Neural progenitor cell (in vitro differentiated cells): Measurements from ENCODE around the gene SNIP1. TPM values are rescaled to one million over a fixed set of nuclear protein-coding genes. Genes with fewer than 3 reads are reported as not detected.

Source experiments
- DNase-seq: peaks from one replicate; pipeline ENCODE4 v3.0.0-alpha.2; 2016; ENCODE audit warnings: low spot score
- H2AFZ ChIP-seq: fragments of 200-600 bp; sonication (generic); replicated peaks from 2 replicates; pipeline ENCODE4 v1.6.1; 2016; ENCODE audit warnings: antibody characterized with exemption
- H3F3A ChIP-seq: fragments of 200-600 bp; sonication (generic); 2 replicates; pipeline ENCODE4 v1.6.1; 2016; ENCODE audit warnings: antibody characterized with exemption, low read depth
- H3K27ac ChIP-seq: fragments of 200-600 bp; sonication (generic); 2 replicates; pipeline ENCODE4 v1.5.1; 2016; ENCODE audit warnings: mild to moderate bottlenecking
- H3K27me3 ChIP-seq: fragments of 200-600 bp; sonication (generic); 2 replicates; pipeline ENCODE4 v1.6.1; 2016; ENCODE audit warnings: mild to moderate bottlenecking, moderate library complexity
- H3K36me3 ChIP-seq: fragments of 200-600 bp; sonication (generic); 2 replicates; pipeline ENCODE4 v1.5.1; 2016
- H3K4me1 ChIP-seq: fragments of 200-600 bp; sonication (generic); 2 replicates; pipeline ENCODE4 v1.6.1; 2016; ENCODE audit warnings: mixed run types
- H3K4me2 ChIP-seq: fragments of 200-600 bp; sonication (generic); 2 replicates; pipeline ENCODE4 v1.6.1; 2016
- H3K4me3 ChIP-seq: fragments of 200-600 bp; sonication (generic); 2 replicates; pipeline ENCODE4 v1.5.1; 2016
- H3K79me2 ChIP-seq: fragments of 200-600 bp; sonication (generic); 2 replicates; pipeline ENCODE4 v1.6.1; 2016; ENCODE audit warnings: low read depth
- H3K9ac ChIP-seq: fragments of 200-600 bp; sonication (generic); 2 replicates; pipeline ENCODE4 v1.6.1; 2016
- H3K9me3 ChIP-seq: fragments of 200-600 bp; sonication (generic); 2 replicates; pipeline ENCODE4 v1.5.1; 2016; ENCODE audit warnings: low read depth
- H4K20me1 ChIP-seq: fragments of 200-600 bp; sonication (generic); 2 replicates; pipeline ENCODE4 v1.6.1; 2016; ENCODE audit warnings: low read depth
- H3K27ac Mint-ChIP-seq: 3 replicates; pipeline ENCODE4 v1.8.0; 2021; ENCODE audit warnings: mixed read lengths
- H3K27me3 Mint-ChIP-seq: 2 replicates; pipeline ENCODE4 v1.8.0; 2022; ENCODE audit warnings: low read depth, mild to moderate bottlenecking, inconsistent platforms, moderate library complexity, mixed read lengths; ENCODE audit not compliant: insufficient read depth
- H3K36me3 Mint-ChIP-seq: 3 replicates; pipeline ENCODE4 v1.8.0; 2021; ENCODE audit warnings: mixed read lengths
- H3K4me1 Mint-ChIP-seq: 3 replicates; pipeline ENCODE4 v1.8.0; 2021; ENCODE audit warnings: mixed read lengths
- H3K4me3 Mint-ChIP-seq: 3 replicates; pipeline ENCODE4 v1.8.0; 2021; ENCODE audit warnings: mild to moderate bottlenecking, moderate library complexity, mixed read lengths
- H3K9me3 Mint-ChIP-seq: 3 replicates; pipeline ENCODE4 v1.8.0; 2020; ENCODE audit warnings: mixed read lengths
- EZH2 ChIP-seq: fragments of 200-600 bp; sonication (generic); IDR thresholded peaks from 2 replicates; pipeline ENCODE4 v1.6.1; 2017; ENCODE audit warnings: antibody characterized with exemption, mild to moderate bottlenecking, moderate library complexity
- EZH2phosphoT487 ChIP-seq: fragments of 200-600 bp; sonication (generic); IDR thresholded peaks from 2 replicates; pipeline ENCODE4 v1.6.1; 2017; ENCODE audit warnings: antibody characterized with exemption
- total RNA-seq: library from RNA; depleted of rRNA; stranded (reverse); fragments of >200 nt; gene quantifications from 2 replicates; pipeline ENCODE4 v1.2.3, GENCODE V29; 2015; ENCODE audit warnings: low replicate concordance
- TF ChIP-seq, protein P1 (sequence below): fragments of 200-600 bp; sonication (generic); IDR thresholded peaks from 2 replicates; pipeline ENCODE4 v1.5.1; 2017; ENCODE audit warnings: antibody characterized with exemption, mild to moderate bottlenecking

SNIP1 gene
- total RNA-seq, 1 donor from 2014 or later: 15.4 TPM

DNA sequence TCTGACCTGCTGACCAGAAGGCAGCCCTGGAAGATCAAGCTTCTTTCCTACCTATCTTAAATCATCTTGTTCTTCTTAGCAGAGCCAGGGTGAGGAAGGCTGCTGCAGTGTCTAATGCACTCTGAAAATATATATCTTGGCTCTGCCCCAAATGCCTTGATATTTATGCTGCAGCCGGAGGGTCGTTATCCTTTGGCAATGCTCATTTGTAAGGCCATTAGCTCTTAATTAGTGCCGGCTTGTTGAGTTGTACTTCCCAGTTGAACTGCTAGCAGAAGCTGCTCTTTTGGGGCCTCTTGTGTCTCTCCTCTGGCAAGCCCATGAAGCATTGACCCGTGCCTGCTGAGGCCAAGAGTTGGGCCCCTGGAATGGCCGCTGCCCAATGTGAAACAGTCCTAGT lies 45.8 kb upstream of the SNIP1 start:
- peaks cover 7% of the 10 kb centered on the region for H4K20me1 ChIP-seq
- H3K27me3 Mint-ChIP-seq: peaks cover 18% of the 10 kb centered on the region
- no peak overlapping the region for H3K27ac ChIP-seq
- H3K4me1 ChIP-seq: peaks cover under 1% of the 10 kb centered on the region
- no peak for DNase-seq
- TF ChIP-seq, protein P1, sequence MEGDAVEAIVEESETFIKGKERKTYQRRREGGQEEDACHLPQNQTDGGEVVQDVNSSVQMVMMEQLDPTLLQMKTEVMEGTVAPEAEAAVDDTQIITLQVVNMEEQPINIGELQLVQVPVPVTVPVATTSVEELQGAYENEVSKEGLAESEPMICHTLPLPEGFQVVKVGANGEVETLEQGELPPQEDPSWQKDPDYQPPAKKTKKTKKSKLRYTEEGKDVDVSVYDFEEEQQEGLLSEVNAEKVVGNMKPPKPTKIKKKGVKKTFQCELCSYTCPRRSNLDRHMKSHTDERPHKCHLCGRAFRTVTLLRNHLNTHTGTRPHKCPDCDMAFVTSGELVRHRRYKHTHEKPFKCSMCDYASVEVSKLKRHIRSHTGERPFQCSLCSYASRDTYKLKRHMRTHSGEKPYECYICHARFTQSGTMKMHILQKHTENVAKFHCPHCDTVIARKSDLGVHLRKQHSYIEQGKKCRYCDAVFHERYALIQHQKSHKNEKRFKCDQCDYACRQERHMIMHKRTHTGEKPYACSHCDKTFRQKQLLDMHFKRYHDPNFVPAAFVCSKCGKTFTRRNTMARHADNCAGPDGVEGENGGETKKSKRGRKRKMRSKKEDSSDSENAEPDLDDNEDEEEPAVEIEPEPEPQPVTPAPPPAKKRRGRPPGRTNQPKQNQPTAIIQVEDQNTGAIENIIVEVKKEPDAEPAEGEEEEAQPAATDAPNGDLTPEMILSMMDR: no peak
- TF ChIP-seq EZH2phosphoT487 (no peak), EZH2 (no peak)
- no peak overlapping the region for H3K4me3 ChIP-seq
- H3K27me3 ChIP-seq: peaks cover 80% of the 10 kb centered on the region
- H3K36me3 Mint-ChIP-seq: no peaks in the 10 kb centered on the region
- no peaks in the 10 kb centered on the region for H3K36me3 ChIP-seq
- no peak overlapping the region for H3K4me3 Mint-ChIP-seq
- H2AFZ ChIP-seq: no peak overlapping the region
- no peak overlapping the region for H3K27ac Mint-ChIP-seq
- no peaks in the 10 kb centered on the region for H3K9me3 ChIP-seq
- no peak overlapping the region for H3K9ac ChIP-seq
- peaks cover 31% of the 10 kb centered on the region for H3K4me1 Mint-ChIP-seq
- H3K79me2 ChIP-seq: peaks cover 8% of the 10 kb centered on the region
- H3K9me3 Mint-ChIP-seq: no peaks in the 10 kb centered on the region
- no peaks in the 10 kb centered on the region for H3F3A ChIP-seq
- H3K4me2 ChIP-seq: no peak overlapping the region

DNA sequence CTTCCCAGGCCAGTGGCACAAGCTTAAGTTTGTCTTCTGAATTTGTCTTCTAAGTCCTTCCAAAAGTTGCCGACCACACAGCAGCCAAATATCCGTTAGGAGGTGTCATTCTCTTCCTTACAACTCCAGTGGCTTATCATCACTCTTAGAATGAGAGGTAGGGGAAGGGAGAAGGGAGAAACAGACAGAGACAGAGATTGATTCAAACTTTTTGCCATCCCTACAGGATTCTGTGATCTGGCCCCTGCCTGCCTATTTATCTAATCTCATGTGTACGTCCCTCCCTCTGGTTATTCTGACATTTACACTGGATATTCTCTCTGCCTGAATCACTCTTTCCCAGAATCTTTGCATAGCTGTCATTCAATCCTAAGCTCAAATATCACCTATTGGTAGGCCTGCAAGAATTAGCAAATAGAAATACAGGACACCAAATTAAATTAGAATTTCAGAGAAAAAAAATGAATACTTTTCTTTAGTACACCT lies 42.1 kb upstream of the SNIP1 start:
- no peaks in the 10 kb centered on the region for H3K9me3 Mint-ChIP-seq
- H3K4me1 Mint-ChIP-seq: peaks cover 28% of the 10 kb centered on the region
- no peak overlapping the region for H3K9ac ChIP-seq
- H4K20me1 ChIP-seq: peaks cover 36% of the 10 kb centered on the region
- TF ChIP-seq, protein P1: no peak
- TF ChIP-seq EZH2phosphoT487 (no peak), EZH2 (no peak)
- H3K4me2 ChIP-seq: peak overlapping the region; percentile 91
- H3K36me3 ChIP-seq: no peaks in the 10 kb centered on the region
- H3K27me3 ChIP-seq: peaks cover 52% of the 10 kb centered on the region
- H3K79me2 ChIP-seq: peaks cover 35% of the 10 kb centered on the region
- peak overlapping the region; percentile 70 for H2AFZ ChIP-seq
- H3K27me3 Mint-ChIP-seq: peaks cover 9% of the 10 kb centered on the region
- H3K4me3 Mint-ChIP-seq: peak overlapping the region; percentile 96
- H3K36me3 Mint-ChIP-seq: peaks cover 3% of the 10 kb centered on the region
- H3K27ac Mint-ChIP-seq: peak overlapping the region; percentile 50
- no peak for DNase-seq
- peak overlapping the region; percentile 69 for H3K4me3 ChIP-seq
- H3K27ac ChIP-seq: no peak overlapping the region
- peaks cover 7% of the 10 kb centered on the region for H3K4me1 ChIP-seq
- no peaks in the 10 kb centered on the region for H3F3A ChIP-seq
- H3K9me3 ChIP-seq: no peaks in the 10 kb centered on the region

DNA sequence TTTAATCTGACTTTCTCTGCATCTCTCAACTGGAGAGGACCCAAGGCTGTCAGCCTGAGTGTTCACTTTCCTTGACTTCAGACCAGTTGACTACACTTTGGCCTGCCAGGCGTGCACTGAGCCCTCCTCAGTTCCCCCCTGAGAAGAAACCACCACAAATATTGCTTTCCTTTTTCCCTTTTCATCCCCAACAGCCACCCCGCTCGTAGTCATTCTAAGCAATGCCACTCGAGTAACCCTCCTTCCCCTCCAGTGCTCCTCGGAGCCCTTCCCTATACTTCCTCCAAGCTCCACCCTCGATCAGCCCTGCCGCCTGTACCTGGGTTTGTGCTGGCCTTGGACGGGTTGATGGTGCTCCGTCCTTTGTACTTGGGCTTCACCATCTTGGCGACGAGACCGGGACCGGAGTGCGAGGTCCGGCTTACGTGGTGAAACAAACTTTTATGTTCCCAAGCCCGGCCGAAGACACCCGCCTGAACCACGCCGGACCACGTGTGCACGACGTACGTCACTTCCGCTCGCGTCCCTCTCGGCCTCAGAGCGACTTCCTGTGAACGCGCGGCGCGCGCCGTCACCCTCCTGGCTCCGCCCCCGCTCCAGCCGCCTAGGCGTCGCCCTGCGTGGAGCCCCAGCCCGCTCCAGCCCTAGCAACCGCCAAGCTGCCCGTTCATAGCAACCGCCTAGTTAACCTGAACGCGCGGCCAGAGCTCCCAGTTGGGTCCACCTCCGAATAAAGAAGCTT lies 41.5 kb upstream of the SNIP1 start, which contains the start of gene GNL2:
Gene GNL2 (minus strand): TSS at position 498 of the 742 bp plus-strand sequence. CDS start 115 bp downstream, at position 383.
- H3K4me1 Mint-ChIP-seq: peaks cover 28% of the 10 kb centered on the region
- H3K4me3 Mint-ChIP-seq: peak within 1 kb of the TSS; percentile 96
- Histone ChIP-seq H3K9ac (peak within 1 kb of the TSS; percentile 79), H3K4me1 (peaks cover 7% of the 10 kb centered on the region), H2AFZ (peak within 1 kb of the TSS; percentile 84), H3K27ac (no peak within 1 kb of the TSS), H3F3A (no peaks in the 10 kb centered on the region), H3K9me3 (no peaks in the 10 kb centered on the region), H3K4me2 (peak within 1 kb of the TSS; percentile 91), H4K20me1 (peaks cover 36% of the 10 kb centered on the region), H3K79me2 (peaks cover 35% of the 10 kb centered on the region), H3K4me3 (peak within 1 kb of the TSS; percentile 69), H3K27me3 (peaks cover 46% of the 10 kb centered on the region), H3K36me3 (no peaks in the 10 kb centered on the region)
- peak; percentile 99 for DNase-seq
- H3K36me3 Mint-ChIP-seq: peaks cover 9% of the 10 kb centered on the region
- peak within 1 kb of the TSS; percentile 77 for H3K27ac Mint-ChIP-seq
- TF ChIP-seq EZH2phosphoT487: no peak
- TF ChIP-seq EZH2: no peak
- TF ChIP-seq, protein P1: no peak
- H3K27me3 Mint-ChIP-seq: peaks cover 9% of the 10 kb centered on the region
- no peaks in the 10 kb centered on the region for H3K9me3 Mint-ChIP-seq
